Bronchial epithelial cell (primary cell): ENCODE measurements around the gene SEMA3D. TPM values are rescaled to one million over a fixed set of nuclear protein-coding genes. Genes with fewer than 3 reads are reported as not detected.
A peak's percentile ranks its signal among the peaks of the same experiment; 100 is the strongest.

Experiments used
- DNase-seq: peaks from one replicate; pipeline ENCODE4 v3.0.0-alpha.2; 2010; ENCODE audit warnings: low read depth
- FAIRE-seq: peaks from 2 replicates; lab custom pipeline; 2011; peaks lifted over from hg19 to GRCh38; lab: Jason Lieb, UNC
- H3K27me3 ChIP-seq: 2 replicates; pipeline ENCODE4 v1.5.1; 2011; ENCODE audit warnings: low read length; ENCODE audit not compliant: control insufficient read depth, insufficient read depth
- H3K36me3 ChIP-seq: 2 replicates; pipeline ENCODE4 v1.5.1; 2011; ENCODE audit warnings: low read length; ENCODE audit not compliant: control insufficient read depth, insufficient read depth
- H3K4me3 ChIP-seq: 2 replicates; pipeline ENCODE4 v1.5.1; 2011; ENCODE audit warnings: mild to moderate bottlenecking, low read depth, low read length, control low read depth
- total RNA-seq: library from RNA; depleted of rRNA; stranded (reverse); fragments of >200 nt; gene quantifications from 2 replicates; pipeline ENCODE4 v1.2.1, GENCODE V29; 2014
- TF ChIP-seq, protein P1 (sequence below): IDR thresholded peaks from 2 replicates; pipeline ENCODE4 v1.5.1; 2011; ENCODE audit warnings: mild to moderate bottlenecking, moderate library complexity, low read length, control low read depth, inconsistent platforms; ENCODE audit not compliant: insufficient read depth, severe bottlenecking

The SEMA3D gene
- total RNA-seq, 1 donor from 2014 or later: 0.79 TPM

DNA sequence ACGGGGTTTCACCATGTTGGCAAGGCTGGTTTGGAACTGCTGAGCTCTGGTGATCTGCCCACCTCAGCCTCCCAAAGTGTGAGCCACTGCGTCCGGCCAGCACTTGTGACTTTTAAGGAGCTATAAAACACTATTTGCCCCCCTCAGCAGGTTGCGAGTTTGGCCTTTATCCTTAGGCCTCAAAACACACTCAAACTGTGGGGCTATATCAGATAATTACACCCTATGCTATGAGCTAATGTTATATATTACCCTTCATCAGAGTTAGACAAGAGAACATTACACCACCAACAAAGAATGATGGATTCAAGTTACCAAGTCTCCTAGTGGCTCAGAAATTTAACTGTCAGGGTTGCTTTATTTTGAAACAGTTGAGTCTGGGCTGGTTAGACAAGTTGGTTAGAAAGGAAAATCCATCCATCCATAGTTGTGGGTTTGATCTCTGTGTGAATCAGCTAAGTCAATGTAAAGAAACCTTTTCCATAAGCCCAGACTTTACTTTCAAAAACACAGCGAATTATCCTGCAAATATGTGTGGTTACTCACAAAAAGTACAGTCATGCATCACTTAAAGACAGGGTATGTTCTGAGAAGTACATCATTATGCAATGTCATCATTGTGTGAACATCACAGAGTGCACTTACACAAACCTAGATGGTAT, 115.8 kb downstream of the SEMA3D start:
- no peak overlapping the region for H3K4me3 ChIP-seq
- TF ChIP-seq, protein P1, sequence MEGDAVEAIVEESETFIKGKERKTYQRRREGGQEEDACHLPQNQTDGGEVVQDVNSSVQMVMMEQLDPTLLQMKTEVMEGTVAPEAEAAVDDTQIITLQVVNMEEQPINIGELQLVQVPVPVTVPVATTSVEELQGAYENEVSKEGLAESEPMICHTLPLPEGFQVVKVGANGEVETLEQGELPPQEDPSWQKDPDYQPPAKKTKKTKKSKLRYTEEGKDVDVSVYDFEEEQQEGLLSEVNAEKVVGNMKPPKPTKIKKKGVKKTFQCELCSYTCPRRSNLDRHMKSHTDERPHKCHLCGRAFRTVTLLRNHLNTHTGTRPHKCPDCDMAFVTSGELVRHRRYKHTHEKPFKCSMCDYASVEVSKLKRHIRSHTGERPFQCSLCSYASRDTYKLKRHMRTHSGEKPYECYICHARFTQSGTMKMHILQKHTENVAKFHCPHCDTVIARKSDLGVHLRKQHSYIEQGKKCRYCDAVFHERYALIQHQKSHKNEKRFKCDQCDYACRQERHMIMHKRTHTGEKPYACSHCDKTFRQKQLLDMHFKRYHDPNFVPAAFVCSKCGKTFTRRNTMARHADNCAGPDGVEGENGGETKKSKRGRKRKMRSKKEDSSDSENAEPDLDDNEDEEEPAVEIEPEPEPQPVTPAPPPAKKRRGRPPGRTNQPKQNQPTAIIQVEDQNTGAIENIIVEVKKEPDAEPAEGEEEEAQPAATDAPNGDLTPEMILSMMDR: no peak
- no peaks in the 10 kb centered on the region for H3K27me3 ChIP-seq
- peak; percentile 92 for DNase-seq
- no peaks in the 10 kb centered on the region for H3K36me3 ChIP-seq
- FAIRE-seq: no peak

DNA sequence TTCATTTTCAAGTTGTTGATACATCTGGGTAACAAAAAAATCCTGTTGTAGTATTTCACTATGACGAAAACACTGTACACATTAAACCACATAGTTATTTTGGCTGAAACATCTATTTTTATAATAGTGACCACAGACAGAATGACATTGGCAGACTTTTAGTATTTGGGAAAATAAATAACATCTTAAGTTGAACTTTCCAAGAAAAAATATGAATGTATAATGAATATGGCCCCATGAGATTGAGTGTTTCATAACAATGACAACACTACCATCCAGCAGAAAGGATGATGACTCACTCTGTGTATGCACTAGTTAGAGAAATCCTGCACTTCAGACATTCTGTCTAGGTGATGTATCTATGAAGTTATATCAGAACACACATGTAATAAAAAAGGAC, 118.1 kb downstream of the SEMA3D start:
- no peak for FAIRE-seq
- Histone ChIP-seq H3K36me3 (no peaks in the 10 kb centered on the region), H3K4me3 (no peak overlapping the region), H3K27me3 (no peaks in the 10 kb centered on the region)
- TF ChIP-seq, protein P1: no peak
- DNase-seq: peak; percentile 85

DNA sequence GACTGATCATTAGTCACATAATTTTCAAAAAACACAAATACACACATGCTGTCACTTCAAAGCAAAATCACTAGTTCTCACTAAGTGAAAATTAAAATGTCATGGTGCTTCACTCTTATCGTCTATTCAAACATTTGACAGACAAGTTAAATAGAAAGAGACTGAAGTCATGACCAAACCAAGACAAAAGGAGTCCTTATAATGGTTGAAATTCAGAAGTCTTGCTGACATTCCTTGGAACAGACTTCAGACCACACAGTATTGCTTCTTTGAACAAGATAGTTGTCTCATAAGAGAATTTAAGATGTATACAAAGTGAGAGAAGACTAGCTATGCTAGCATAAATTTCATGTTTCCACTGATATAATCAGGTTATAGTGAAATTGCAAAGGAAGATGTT, 119.5 kb downstream of the SEMA3D start:
- DNase-seq (no peak), FAIRE-seq (no peak)
- Histone ChIP-seq H3K4me3 (no peak overlapping the region), H3K27me3 (no peaks in the 10 kb centered on the region), H3K36me3 (no peaks in the 10 kb centered on the region)
- TF ChIP-seq, protein P1: no peak

DNA sequence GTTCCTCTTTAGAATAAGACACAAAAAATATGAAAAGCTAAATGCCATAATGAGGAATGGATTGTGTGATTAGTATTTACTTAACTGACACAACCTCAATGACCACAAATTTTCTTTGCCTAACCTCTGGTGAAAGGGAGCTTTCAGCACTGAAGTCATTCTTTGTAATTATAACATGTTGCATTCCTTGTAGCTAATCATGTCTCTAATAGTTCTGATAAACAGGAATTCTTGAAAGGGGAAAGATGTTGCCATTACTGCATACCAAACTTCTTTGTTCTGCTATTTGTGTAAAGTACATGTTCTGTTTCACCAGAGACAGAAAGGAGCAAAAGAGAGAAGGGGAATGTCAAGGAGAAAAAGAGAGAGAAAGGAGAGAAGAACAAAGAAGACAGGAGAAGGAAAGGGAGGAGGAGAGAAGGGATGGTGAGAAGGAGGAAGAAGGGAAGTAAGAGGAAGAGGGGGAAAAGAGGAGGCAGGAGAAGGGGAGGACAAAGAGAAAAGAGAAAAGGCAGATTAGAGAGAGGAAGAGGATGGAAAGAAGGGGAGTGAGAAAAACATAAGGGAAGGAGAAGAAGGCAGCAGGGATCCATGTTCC, 120.9 kb downstream of the SEMA3D start:
- no peak for FAIRE-seq
- peak; percentile 17 for DNase-seq
- TF ChIP-seq, protein P1: no peak
- Histone ChIP-seq H3K27me3 (no peaks in the 10 kb centered on the region), H3K36me3 (no peaks in the 10 kb centered on the region), H3K4me3 (no peak overlapping the region)

DNA sequence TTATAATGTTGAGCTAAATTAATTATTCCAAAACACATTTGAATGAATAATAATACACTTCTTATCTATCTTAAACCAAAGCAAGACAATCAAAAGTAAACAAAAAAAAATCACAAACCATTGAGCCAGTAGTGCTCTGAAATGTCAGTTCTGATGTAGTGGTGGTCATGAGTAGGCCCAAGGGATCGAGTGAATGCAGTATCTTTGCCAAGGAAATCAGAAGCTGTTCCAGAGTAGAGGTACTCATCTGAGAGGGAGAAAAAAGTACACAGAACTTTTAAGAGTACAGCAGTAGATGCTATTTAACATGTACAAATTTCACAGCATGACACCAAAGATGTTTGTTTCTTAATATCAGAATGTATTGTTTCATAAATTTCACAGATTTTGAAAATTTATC, 121.5 kb downstream of the SEMA3D start:
- Histone ChIP-seq H3K27me3 (no peaks in the 10 kb centered on the region), H3K36me3 (no peaks in the 10 kb centered on the region), H3K4me3 (no peak overlapping the region)
- TF ChIP-seq, protein P1: no peak
- FAIRE-seq (no peak), DNase-seq (no peak)
